ENCODE data around the gene LKAAEAR1.

GRCh38 chr20:64108731-64109681, 24.8 kb upstream of the LKAAEAR1 start:
- TF ChIP-seq, protein P1, sequence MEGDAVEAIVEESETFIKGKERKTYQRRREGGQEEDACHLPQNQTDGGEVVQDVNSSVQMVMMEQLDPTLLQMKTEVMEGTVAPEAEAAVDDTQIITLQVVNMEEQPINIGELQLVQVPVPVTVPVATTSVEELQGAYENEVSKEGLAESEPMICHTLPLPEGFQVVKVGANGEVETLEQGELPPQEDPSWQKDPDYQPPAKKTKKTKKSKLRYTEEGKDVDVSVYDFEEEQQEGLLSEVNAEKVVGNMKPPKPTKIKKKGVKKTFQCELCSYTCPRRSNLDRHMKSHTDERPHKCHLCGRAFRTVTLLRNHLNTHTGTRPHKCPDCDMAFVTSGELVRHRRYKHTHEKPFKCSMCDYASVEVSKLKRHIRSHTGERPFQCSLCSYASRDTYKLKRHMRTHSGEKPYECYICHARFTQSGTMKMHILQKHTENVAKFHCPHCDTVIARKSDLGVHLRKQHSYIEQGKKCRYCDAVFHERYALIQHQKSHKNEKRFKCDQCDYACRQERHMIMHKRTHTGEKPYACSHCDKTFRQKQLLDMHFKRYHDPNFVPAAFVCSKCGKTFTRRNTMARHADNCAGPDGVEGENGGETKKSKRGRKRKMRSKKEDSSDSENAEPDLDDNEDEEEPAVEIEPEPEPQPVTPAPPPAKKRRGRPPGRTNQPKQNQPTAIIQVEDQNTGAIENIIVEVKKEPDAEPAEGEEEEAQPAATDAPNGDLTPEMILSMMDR (IDR thresholded peaks at IDR 0.05), result no peak
- TF ChIP-seq POLR2A (IDR thresholded peaks at IDR 0.05), result no peak
- TF ChIP-seq POLR2AphosphoS5 (IDR thresholded peaks at IDR 0.05), result no peak
